Endothelial cell of umbilical vein (primary cell): ENCODE measurements around the gene TARBP1. TPM values are rescaled to one million over a fixed set of nuclear protein-coding genes. Genes with fewer than 3 reads are reported as not detected.

Experiments
- BruUV-seq: library from RNA; stranded (reverse); fragments of 400-500 nt; replicated peaks from 2 replicates; lab custom pipeline; 2021; lab: Mats Ljungman, UMichigan
- CTCF ChIA-PET: fragments of 300-600, 350-600 bp; sonication (Branson Sonifier 250); formaldehyde crosslinking; loops from one replicate; lab custom pipeline; 2021; ENCODE audit warnings: antibody characterized with exemption, inconsistent platforms; lab: Charles Lee
- POLR2A ChIA-PET: fragments of 300-600, 350-600 bp; sonication (Branson Sonifier 250); formaldehyde crosslinking; loops from one replicate; lab custom pipeline; 2021; ENCODE audit warnings: antibody characterized with exemption, inconsistent platforms; lab: Charles Lee
- DNase-seq: peaks from one replicate; pipeline ENCODE4 v3.0.0-alpha.2; 2011; ENCODE audit warnings: low read depth, low spot score
- FAIRE-seq: peaks from 2 replicates; lab custom pipeline; 2011; peaks lifted over from hg19 to GRCh38; lab: Jason Lieb, UNC
- H2AFZ ChIP-seq: 2 replicates; pipeline ENCODE4 v1.6.0; 2012; ENCODE audit warnings: low read depth, low read length, control low read depth, inconsistent platforms
- H3K27ac ChIP-seq: 2 replicates; pipeline ENCODE4 v1.5.1; 2011; ENCODE audit warnings: low read depth, mild to moderate bottlenecking, control low read depth, low read length, moderate library complexity; ENCODE audit not compliant: insufficient read depth
- H3K27me3 ChIP-seq, 2 experiments: 2 replicates each; pipeline versions ENCODE4 v1.6.0 to v1.6.1; 2011; ENCODE audit warnings: low read length in 2 of 2, mixed read lengths in 1 of 2; ENCODE audit not compliant: control insufficient read depth in 2 of 2, insufficient read depth in 2 of 2
- H3K36me3 ChIP-seq, 2 experiments: 2 replicates in 1 of 2; 3 replicates in 1 of 2; pipeline ENCODE4 v1.5.1; 2011; ENCODE audit warnings: low read length in 2 of 2, mild to moderate bottlenecking in 1 of 2, moderate library complexity in 1 of 2; ENCODE audit not compliant: control insufficient read depth in 2 of 2, insufficient read depth in 2 of 2; ENCODE audit errors: extremely low read depth in 1 of 2
- H3K4me1 ChIP-seq: 3 replicates; pipeline ENCODE4 v1.5.1; 2011; ENCODE audit warnings: mild to moderate bottlenecking, low read length; ENCODE audit not compliant: control insufficient read depth, insufficient read depth; ENCODE audit errors: extremely low read depth
- H3K4me2 ChIP-seq: 2 replicates; pipeline ENCODE4 v1.6.1; 2011; ENCODE audit warnings: low read length, control low read depth, mixed read lengths; ENCODE audit not compliant: insufficient read depth
- H3K4me3 ChIP-seq, 3 experiments: fragments of 200-600 bp in 1 of 3; sonication (generic), shearing (Covaris generic) in 1 of 3; replicated peaks in 1 of 3; 2 replicates each; pipeline ENCODE4 v1.5.1; 2011 to 2016; ENCODE audit warnings: control low read depth in 3 of 3, low read length in 3 of 3, mild to moderate bottlenecking in 2 of 3, inconsistent platforms in 1 of 3, low read depth in 1 of 3, moderate library complexity in 1 of 3; ENCODE audit not compliant: insufficient read depth in 1 of 3
- H3K79me2 ChIP-seq: 2 replicates; pipeline ENCODE4 v1.6.0; 2012; ENCODE audit warnings: low read length, inconsistent platforms; ENCODE audit not compliant: control insufficient read depth, insufficient read depth
- H3K9ac ChIP-seq: replicated peaks from 2 replicates; pipeline ENCODE3; 2011; ENCODE audit warnings: low read length, control low read depth; ENCODE audit not compliant: insufficient read depth; ENCODE audit errors: extremely low read depth
- H3K9me1 ChIP-seq: replicated peaks from 3 replicates; pipeline ENCODE4 v1.6.0; 2011; ENCODE audit warnings: mild to moderate bottlenecking, low read length; ENCODE audit not compliant: control insufficient read depth, insufficient read depth; ENCODE audit errors: extremely low read depth
- H3K9me3 ChIP-seq: replicated peaks from 2 replicates; pipeline ENCODE4 v1.5.1; 2012; ENCODE audit warnings: low read length, inconsistent platforms; ENCODE audit not compliant: control insufficient read depth, insufficient read depth
- H4K20me1 ChIP-seq: replicated peaks from 2 replicates; pipeline ENCODE3; 2011; ENCODE audit warnings: mild to moderate bottlenecking, low read length; ENCODE audit not compliant: control insufficient read depth, insufficient read depth; ENCODE audit errors: extremely low read depth
- FOS ChIP-seq: IDR thresholded peaks from 2 replicates; pipeline ENCODE4 v1.6.1; 2011; ENCODE audit warnings: mild to moderate bottlenecking, low read length, moderate library complexity, borderline replicate concordance; ENCODE audit not compliant: insufficient read depth
- JUN ChIP-seq: IDR thresholded peaks from 2 replicates; pipeline ENCODE4 v1.6.1; 2011; ENCODE audit warnings: borderline replicate concordance, low read depth; ENCODE audit not compliant: insufficient read length, insufficient read depth
- MYC ChIP-seq: IDR thresholded peaks from one replicate; pipeline ENCODE4 v1.6.1; 2011; ENCODE audit warnings: mild to moderate bottlenecking, low read depth, low read length
- dilution Hi-C: fragments of 300-500 bp; cut with MboI; formaldehyde crosslinking; loops from one replicate; pipeline ENCODE4 v1.15.0; 2019; ENCODE audit warnings: low sequenced_read_pairs; ENCODE audit not compliant: extremely low pct_ligation_motif_present
- intact Hi-C: fragments of 100-400 bp; cut with micrococcal nuclease; formaldehyde crosslinking; loops from one replicate; pipeline ENCODE4 v1.10.0; 2022
- polyA plus RNA-seq, 4 experiments: library from polyadenylated mRNA; depleted of rRNA in 3 of 4; stranded (reverse) in 3 of 4; unstranded in 1 of 4; fragments of >200 nt; gene quantifications; 2 replicates each; pipeline versions ENCODE4 v1.2.1 to v1.2.3, GENCODE V29; 2011 to 2012; ENCODE audit warnings: missing spikeins in 1 of 4
- total RNA-seq: library from RNA; stranded (reverse); gene quantifications from 2 replicates; pipeline ENCODE4 v1.2.3, GENCODE V29; 2021
- TF ChIP-seq, protein P1 (sequence below), 2 donors: IDR thresholded peaks; 1 replicate in 1 of 2; 2 replicates in 1 of 2; pipeline ENCODE4 v1.5.1; 2011; ENCODE audit warnings: low read length in 2 of 2, mild to moderate bottlenecking in 2 of 2, moderate library complexity in 2 of 2, control low read depth in 1 of 2, inconsistent platforms in 1 of 2, low read depth in 1 of 2; ENCODE audit not compliant: insufficient read depth in 1 of 2; ENCODE audit errors: extremely low read depth in 1 of 2

TARBP1 gene
- total and polyA plus RNA-seq, 2 donors (not counting 3 experiments of a cell fraction or from before 2014, with no cell fraction given), result 17.3 to 23.4 TPM

DNA sequence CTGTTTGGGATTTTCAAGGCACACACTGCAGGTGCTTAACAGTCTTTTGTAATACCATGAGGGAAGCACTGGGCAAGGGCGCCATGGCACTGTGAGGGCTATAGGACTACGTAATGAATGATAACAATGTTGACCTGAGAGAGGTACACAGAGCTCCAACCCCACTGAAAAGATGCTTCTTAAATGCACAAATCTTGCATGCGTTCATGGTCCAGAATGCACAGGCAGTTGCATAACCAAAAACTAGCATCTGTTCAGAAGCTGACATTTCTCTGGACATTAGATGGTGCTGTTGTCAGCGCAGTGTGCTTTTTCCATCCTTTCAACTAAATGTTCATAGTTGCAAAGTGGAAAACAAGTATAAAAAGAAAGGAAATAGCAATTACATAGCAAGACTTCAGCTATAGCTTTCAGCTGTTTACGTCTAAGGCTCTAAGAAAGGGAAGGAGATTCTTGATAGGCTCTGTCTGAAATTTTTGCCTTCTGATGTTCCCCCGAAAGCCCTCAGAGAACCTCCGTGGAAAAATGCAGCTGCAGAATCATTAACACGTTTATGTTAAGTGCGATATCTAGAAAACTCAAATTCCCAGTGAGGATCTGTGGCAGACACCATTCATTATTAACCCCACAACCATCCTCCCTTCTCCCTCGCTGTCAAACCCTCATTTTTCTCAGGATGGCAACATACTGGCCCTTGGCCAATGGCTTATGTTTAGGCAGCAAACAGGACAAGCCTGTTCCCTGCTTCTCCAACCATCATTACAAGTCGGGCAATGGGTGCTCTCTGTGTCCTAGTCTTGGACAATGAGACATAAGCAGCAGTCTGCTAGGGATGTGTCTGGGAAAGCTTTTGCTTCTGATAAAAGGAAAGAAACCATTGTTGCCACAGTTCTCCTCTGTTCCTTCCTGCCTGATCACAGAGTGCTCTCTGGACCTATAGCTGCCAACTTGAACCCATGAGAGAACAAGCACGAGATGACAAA lies 8.2 kb upstream of the TARBP1 start:
- POLR2A ChIA-PET, result interaction anchor here (0.8 kb wide), 1 partner anchor 237 kb away, joined by 3 read pairs; no protein-coding TSS in a partner anchor
- peak; percentile 82 for FAIRE-seq
- intact Hi-C loops, result loop anchor here (1.0 kb wide), 3 partner anchors 596 to 928 kb away; no protein-coding TSS in a partner anchor

More for the DNA sequence above, 8.2 kb upstream of the TARBP1 start:
- H3K27me3 ChIP-seq, result peaks cover 8 to 9% of the 10 kb centered on the region in 2 experiments
- no TSS peak for BruUV-seq
- H4K20me1 ChIP-seq, result no peaks in the 10 kb centered on the region
- H3K36me3 ChIP-seq, result no peaks in the 10 kb centered on the region
- H3K79me2 ChIP-seq, result no peaks in the 10 kb centered on the region
- CTCF ChIA-PET, result interaction anchor here (0.6 to 3.7 kb wide), 35 partner anchors 9 to 1114 kb away, joined by 3 to 42 read pairs (median 4); partner anchors contain the start of genes RBM34 and TARBP1
- dilution Hi-C loops, result loop anchor here (10.0 kb wide), 1 partner anchor 608 kb away; no protein-coding TSS in a partner anchor
- H3K9me3 ChIP-seq, result no peaks in the 10 kb centered on the region
- peak; percentile 84 for DNase-seq
- H3K27ac ChIP-seq, result no peak overlapping the region
- TF ChIP-seq, protein P1, sequence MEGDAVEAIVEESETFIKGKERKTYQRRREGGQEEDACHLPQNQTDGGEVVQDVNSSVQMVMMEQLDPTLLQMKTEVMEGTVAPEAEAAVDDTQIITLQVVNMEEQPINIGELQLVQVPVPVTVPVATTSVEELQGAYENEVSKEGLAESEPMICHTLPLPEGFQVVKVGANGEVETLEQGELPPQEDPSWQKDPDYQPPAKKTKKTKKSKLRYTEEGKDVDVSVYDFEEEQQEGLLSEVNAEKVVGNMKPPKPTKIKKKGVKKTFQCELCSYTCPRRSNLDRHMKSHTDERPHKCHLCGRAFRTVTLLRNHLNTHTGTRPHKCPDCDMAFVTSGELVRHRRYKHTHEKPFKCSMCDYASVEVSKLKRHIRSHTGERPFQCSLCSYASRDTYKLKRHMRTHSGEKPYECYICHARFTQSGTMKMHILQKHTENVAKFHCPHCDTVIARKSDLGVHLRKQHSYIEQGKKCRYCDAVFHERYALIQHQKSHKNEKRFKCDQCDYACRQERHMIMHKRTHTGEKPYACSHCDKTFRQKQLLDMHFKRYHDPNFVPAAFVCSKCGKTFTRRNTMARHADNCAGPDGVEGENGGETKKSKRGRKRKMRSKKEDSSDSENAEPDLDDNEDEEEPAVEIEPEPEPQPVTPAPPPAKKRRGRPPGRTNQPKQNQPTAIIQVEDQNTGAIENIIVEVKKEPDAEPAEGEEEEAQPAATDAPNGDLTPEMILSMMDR (IDR thresholded peaks at IDR 0.05; ENCODE audit: extremely low read depth in 1 of 2, insufficient read depth in 1 of 2, low read depth in 1 of 2, low read length in 2 of 2), result peak; percentile 54 to 55
- TF ChIP-seq FOS, result no peak
- TF ChIP-seq MYC, result no peak
- no peak for TF ChIP-seq JUN
- peaks cover 7% of the 10 kb centered on the region for H3K4me1 ChIP-seq
- peak overlapping the region; percentile 64 for H3K4me2 ChIP-seq
- peak overlapping the region; percentile 35 for H3K9ac ChIP-seq
- peak overlapping the region; percentile 60 for H2AFZ ChIP-seq
- peak overlapping the region in 1 of 3 experiments; percentile 9 for H3K4me3 ChIP-seq
- no peaks in the 10 kb centered on the region for H3K9me1 ChIP-seq
